UCSD-AML1 (cell line): ENCODE measurements around the gene UFM1.
"Not testable (repeated sequence)": the region's sequence is repeated elsewhere in the genome, so short reads cannot be mapped to it uniquely, and the experiment has no call there.

Experiments
- DNase-seq: peaks from one replicate; lab custom pipeline; 2025; ENCODE audit not compliant: unreplicated experiment; lab: John Stamatoyannopoulos, UW

UFM1 gene

GRCh38 chr13:38349390-38350113, at the start of gene UFM1:
TSS of gene UFM1 (plus strand) at chr13:38349851. CDS start at chr13:38349920, 69 bp downstream.
- DNase-seq: peak; percentile 85

GRCh38 chr13:38301236-38301635, 48.4 kb upstream of the UFM1 start:
- DNase-seq: no peak

- no peak for DNase-seq
Observed at GRCh38 chr13:38303816-38304320, 45.8 kb upstream of the UFM1 start.

- no peak for DNase-seq
Observed at GRCh38 chr13:38308736-38309135, 40.9 kb upstream of the UFM1 start.

GRCh38 chr13:38309397-38309796, 40.3 kb upstream of the UFM1 start:
- no peak for DNase-seq

- DNase-seq: not testable (repeated sequence)
Observed at GRCh38 chr13:38311175-38311574, 38.5 kb upstream of the UFM1 start.

- no peak for DNase-seq
Observed at GRCh38 chr13:38316129-38316528, 33.5 kb upstream of the UFM1 start.

- no peak for DNase-seq
Observed at GRCh38 chr13:38321654-38322053, 28.0 kb upstream of the UFM1 start.

GRCh38 chr13:38325426-38325825, 24.2 kb upstream of the UFM1 start:
- no peak for DNase-seq

- DNase-seq: no peak
Observed at GRCh38 chr13:38328699-38329098, 21.0 kb upstream of the UFM1 start.

- no peak for DNase-seq
Observed at GRCh38 chr13:38334845-38335244, 14.8 kb upstream of the UFM1 start.

- DNase-seq: no peak
Observed at GRCh38 chr13:38338089-38338488, 11.6 kb upstream of the UFM1 start.

- no peak for DNase-seq
Observed at GRCh38 chr13:38340624-38341023, 9.0 kb upstream of the UFM1 start.

GRCh38 chr13:38341149-38341692, 8.4 kb upstream of the UFM1 start:
- DNase-seq: peak; percentile 6

GRCh38 chr13:38346764-38347163, 2.9 kb upstream of the UFM1 start:
- no peak for DNase-seq

GRCh38 chr13:38348861-38349389, 726 bp upstream of the UFM1 start:
- DNase-seq: no peak

GRCh38 chr13:38350114-38350617, 515 bp downstream of the UFM1 start:
- no peak for DNase-seq

- no peak for DNase-seq
Observed at GRCh38 chr13:38355595-38356119, 6.0 kb downstream of the UFM1 start.

- no peak for DNase-seq
Observed at GRCh38 chr13:38358684-38359083, 9.0 kb downstream of the UFM1 start.

- DNase-seq: no peak
Observed at GRCh38 chr13:38361542-38362262, 12.1 kb downstream of the UFM1 start.

GRCh38 chr13:38363219-38363618, 13.6 kb downstream of the UFM1 start:
- no peak for DNase-seq
